ENCODE measurements around the gene SMARCAL1.

- TF ChIP-seq EP300 (IDR thresholded peaks at IDR 0.05; ENCODE audit: borderline replicate concordance) (no peak), MAX (IDR thresholded peaks at IDR 0.05) (no peak), TAF1 (IDR thresholded peaks at IDR 0.05; ENCODE audit: low read depth) (no peak), TEAD4 (IDR thresholded peaks at IDR 0.05) (no peak), CEBPB (IDR thresholded peaks at IDR 0.05) (no peak), YY1 (IDR thresholded peaks at IDR 0.05; ENCODE audit: low read depth) (no peak), REST (IDR thresholded peaks at IDR 0.05; ENCODE audit: low read depth) (no peak), FOXM1 (IDR thresholded peaks at IDR 0.05; ENCODE audit: borderline replicate concordance, low read depth) (no peak), RAD21 (IDR thresholded peaks at IDR 0.05; ENCODE audit: low read depth) (no peak)
These were observed 19.2 kb downstream of the SMARCAL1 start for GRCh38 chr2:216431531-216431856.

Data from Ishikawa (cell line).